Body of pancreas (tissue), 4 donors: ENCODE measurements around the gene PCDHA7.
A peak's percentile ranks its signal among the peaks of the same experiment; 100 is the strongest.

Experiments used
- POLR2A ChIP-seq, 3 donors: fragments of 450-650 bp; IDR thresholded peaks; one replicate each; pipeline ENCODE4 v1.6.1; 2016; ENCODE audit warnings: antibody characterized with exemption in 3 of 3, mild to moderate bottlenecking in 2 of 3
- TF ChIP-seq, protein P1 (sequence below), 7 experiments: fragments of 450-650 bp in 4 of 7; fragments of 200-600 bp in 3 of 7; sonication (generic) in 3 of 7; IDR thresholded peaks; one replicate each; pipeline ENCODE4 v1.5.1; 2016 to 2019; ENCODE audit warnings: antibody characterized with exemption in 7 of 7

GRCh38 chr5:140821375-140822280, 12.4 kb upstream of the PCDHA7 start, which contains the start of gene PCDHA5:
- TF ChIP-seq, protein P1, sequence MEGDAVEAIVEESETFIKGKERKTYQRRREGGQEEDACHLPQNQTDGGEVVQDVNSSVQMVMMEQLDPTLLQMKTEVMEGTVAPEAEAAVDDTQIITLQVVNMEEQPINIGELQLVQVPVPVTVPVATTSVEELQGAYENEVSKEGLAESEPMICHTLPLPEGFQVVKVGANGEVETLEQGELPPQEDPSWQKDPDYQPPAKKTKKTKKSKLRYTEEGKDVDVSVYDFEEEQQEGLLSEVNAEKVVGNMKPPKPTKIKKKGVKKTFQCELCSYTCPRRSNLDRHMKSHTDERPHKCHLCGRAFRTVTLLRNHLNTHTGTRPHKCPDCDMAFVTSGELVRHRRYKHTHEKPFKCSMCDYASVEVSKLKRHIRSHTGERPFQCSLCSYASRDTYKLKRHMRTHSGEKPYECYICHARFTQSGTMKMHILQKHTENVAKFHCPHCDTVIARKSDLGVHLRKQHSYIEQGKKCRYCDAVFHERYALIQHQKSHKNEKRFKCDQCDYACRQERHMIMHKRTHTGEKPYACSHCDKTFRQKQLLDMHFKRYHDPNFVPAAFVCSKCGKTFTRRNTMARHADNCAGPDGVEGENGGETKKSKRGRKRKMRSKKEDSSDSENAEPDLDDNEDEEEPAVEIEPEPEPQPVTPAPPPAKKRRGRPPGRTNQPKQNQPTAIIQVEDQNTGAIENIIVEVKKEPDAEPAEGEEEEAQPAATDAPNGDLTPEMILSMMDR (IDR thresholded peaks at IDR 0.05), result peak in 5 of 7 experiments; percentile 6 to 22 (median 17)
- TF ChIP-seq POLR2A (IDR thresholded peaks at IDR 0.05), result no peak
